ENCODE data around the gene SPANXB1. TPM values are rescaled to one million over a fixed set of nuclear protein-coding genes. Genes with fewer than 3 reads are reported as not detected.

Gene SPANXB1
- total RNA-seq: not detected in 2 replicates

GRCh38 chrX:141002568-141002967 lies at the start of gene SPANXB1:
TSS of gene SPANXB1 (plus strand) at chrX:141002594. CDS start at chrX:141002694, 100 bp downstream.

Other genes with a start within 250 kb of the SPANXB1 start
- 3.8 and 4.7 TPM in 2 replicates for gene LDOC1, start 174.5 kb downstream of the SPANXB1 start, total RNA-seq
- gene SPANXC, start 239.9 kb downstream of the SPANXB1 start, total RNA-seq: not detected in 2 replicates